Endothelial cell of umbilical vein (primary cell): ENCODE data around the gene FICD. TPM values are rescaled to one million over a fixed set of nuclear protein-coding genes. Genes with fewer than 3 reads are reported as not detected.

Experiments used
- BruUV-seq: library from RNA; stranded (reverse); fragments of 400-500 nt; replicated peaks from 2 replicates; lab custom pipeline; 2021; lab: Mats Ljungman, UMichigan
- CTCF ChIA-PET: fragments of 300-600, 350-600 bp; sonication (Branson Sonifier 250); formaldehyde crosslinking; loops from one replicate; lab custom pipeline; 2021; ENCODE audit warnings: antibody characterized with exemption, inconsistent platforms; lab: Charles Lee
- POLR2A ChIA-PET: fragments of 300-600, 350-600 bp; sonication (Branson Sonifier 250); formaldehyde crosslinking; loops from one replicate; lab custom pipeline; 2021; ENCODE audit warnings: antibody characterized with exemption, inconsistent platforms; lab: Charles Lee
- DNase-seq: peaks from one replicate; pipeline ENCODE4 v3.0.0-alpha.2; 2011; ENCODE audit warnings: low read depth, low spot score
- FAIRE-seq: peaks from 2 replicates; lab custom pipeline; 2011; peaks lifted over from hg19 to GRCh38; lab: Jason Lieb, UNC
- H2AFZ ChIP-seq: 2 replicates; pipeline ENCODE4 v1.6.0; 2012; ENCODE audit warnings: low read depth, low read length, control low read depth, inconsistent platforms
- H3K27ac ChIP-seq: 2 replicates; pipeline ENCODE4 v1.5.1; 2011; ENCODE audit warnings: low read depth, mild to moderate bottlenecking, control low read depth, low read length, moderate library complexity; ENCODE audit not compliant: insufficient read depth
- H3K27me3 ChIP-seq, 2 experiments: 2 replicates each; pipeline versions ENCODE4 v1.6.0 to v1.6.1; 2011; ENCODE audit warnings: low read length in 2 of 2, mixed read lengths in 1 of 2; ENCODE audit not compliant: control insufficient read depth in 2 of 2, insufficient read depth in 2 of 2
- H3K36me3 ChIP-seq, 2 experiments: 2 replicates in 1 of 2; 3 replicates in 1 of 2; pipeline ENCODE4 v1.5.1; 2011; ENCODE audit warnings: low read length in 2 of 2, mild to moderate bottlenecking in 1 of 2, moderate library complexity in 1 of 2; ENCODE audit not compliant: control insufficient read depth in 2 of 2, insufficient read depth in 2 of 2; ENCODE audit errors: extremely low read depth in 1 of 2
- H3K4me1 ChIP-seq: 3 replicates; pipeline ENCODE4 v1.5.1; 2011; ENCODE audit warnings: mild to moderate bottlenecking, low read length; ENCODE audit not compliant: control insufficient read depth, insufficient read depth; ENCODE audit errors: extremely low read depth
- H3K4me2 ChIP-seq: 2 replicates; pipeline ENCODE4 v1.6.1; 2011; ENCODE audit warnings: low read length, control low read depth, mixed read lengths; ENCODE audit not compliant: insufficient read depth
- H3K4me3 ChIP-seq, 3 experiments: fragments of 200-600 bp in 1 of 3; sonication (generic), shearing (Covaris generic) in 1 of 3; replicated peaks in 1 of 3; 2 replicates each; pipeline ENCODE4 v1.5.1; 2011 to 2016; ENCODE audit warnings: control low read depth in 3 of 3, low read length in 3 of 3, mild to moderate bottlenecking in 2 of 3, inconsistent platforms in 1 of 3, low read depth in 1 of 3, moderate library complexity in 1 of 3; ENCODE audit not compliant: insufficient read depth in 1 of 3
- H3K79me2 ChIP-seq: 2 replicates; pipeline ENCODE4 v1.6.0; 2012; ENCODE audit warnings: low read length, inconsistent platforms; ENCODE audit not compliant: control insufficient read depth, insufficient read depth
- H3K9ac ChIP-seq: replicated peaks from 2 replicates; pipeline ENCODE3; 2011; ENCODE audit warnings: low read length, control low read depth; ENCODE audit not compliant: insufficient read depth; ENCODE audit errors: extremely low read depth
- H3K9me1 ChIP-seq: replicated peaks from 3 replicates; pipeline ENCODE4 v1.6.0; 2011; ENCODE audit warnings: mild to moderate bottlenecking, low read length; ENCODE audit not compliant: control insufficient read depth, insufficient read depth; ENCODE audit errors: extremely low read depth
- H3K9me3 ChIP-seq: replicated peaks from 2 replicates; pipeline ENCODE4 v1.5.1; 2012; ENCODE audit warnings: low read length, inconsistent platforms; ENCODE audit not compliant: control insufficient read depth, insufficient read depth
- H4K20me1 ChIP-seq: replicated peaks from 2 replicates; pipeline ENCODE3; 2011; ENCODE audit warnings: mild to moderate bottlenecking, low read length; ENCODE audit not compliant: control insufficient read depth, insufficient read depth; ENCODE audit errors: extremely low read depth
- EZH2 ChIP-seq: IDR thresholded peaks from 2 replicates; pipeline ENCODE4 v1.6.1; 2012; ENCODE audit warnings: borderline replicate concordance, low read depth, mild to moderate bottlenecking, moderate library complexity, low read length, inconsistent platforms; ENCODE audit not compliant: severe bottlenecking
- GATA2 ChIP-seq: IDR thresholded peaks from 2 replicates; pipeline ENCODE4 v1.7.0; 2011; ENCODE audit warnings: low read depth, mild to moderate bottlenecking, moderate library complexity, mixed read lengths, low read length; ENCODE audit not compliant: insufficient read length, insufficient read depth
- JUN ChIP-seq: IDR thresholded peaks from 2 replicates; pipeline ENCODE4 v1.6.1; 2011; ENCODE audit warnings: borderline replicate concordance, low read depth; ENCODE audit not compliant: insufficient read length, insufficient read depth
- MYC ChIP-seq: IDR thresholded peaks from one replicate; pipeline ENCODE4 v1.6.1; 2011; ENCODE audit warnings: mild to moderate bottlenecking, low read depth, low read length
- POLR2A ChIP-seq: IDR thresholded peaks from 2 replicates; pipeline ENCODE4 v1.6.1; 2012; ENCODE audit warnings: low read depth, mild to moderate bottlenecking, control low read depth, low read length
- POLR2AphosphoS5 ChIP-seq: IDR thresholded peaks from 2 replicates; pipeline ENCODE4 v1.6.1; 2012; ENCODE audit warnings: low read depth, mild to moderate bottlenecking, control low read depth, low read length, moderate library complexity; ENCODE audit not compliant: insufficient read depth
- dilution Hi-C: fragments of 300-500 bp; cut with MboI; formaldehyde crosslinking; loops from one replicate; pipeline ENCODE4 v1.15.0; 2019; ENCODE audit warnings: low sequenced_read_pairs; ENCODE audit not compliant: extremely low pct_ligation_motif_present
- intact Hi-C: fragments of 100-400 bp; cut with micrococcal nuclease; formaldehyde crosslinking; loops from one replicate; pipeline ENCODE4 v1.10.0; 2022
- polyA plus RNA-seq, 4 experiments: library from polyadenylated mRNA; depleted of rRNA in 3 of 4; stranded (reverse) in 3 of 4; unstranded in 1 of 4; fragments of >200 nt; gene quantifications; 2 replicates each; pipeline versions ENCODE4 v1.2.1 to v1.2.3, GENCODE V29; 2011 to 2012; ENCODE audit warnings: missing spikeins in 1 of 4
- total RNA-seq: library from RNA; stranded (reverse); gene quantifications from 2 replicates; pipeline ENCODE4 v1.2.3, GENCODE V29; 2021
- TF ChIP-seq, protein P1 (sequence below): IDR thresholded peaks from 2 replicates; pipeline ENCODE4 v1.6.1; 2011; ENCODE audit not compliant: insufficient read depth, insufficient read length
- TF ChIP-seq, protein P2 (sequence below), 2 donors: IDR thresholded peaks; 1 replicate in 1 of 2; 2 replicates in 1 of 2; pipeline ENCODE4 v1.5.1; 2011; ENCODE audit warnings: low read length in 2 of 2, mild to moderate bottlenecking in 2 of 2, moderate library complexity in 2 of 2, control low read depth in 1 of 2, inconsistent platforms in 1 of 2, low read depth in 1 of 2; ENCODE audit not compliant: insufficient read depth in 1 of 2; ENCODE audit errors: extremely low read depth in 1 of 2

The FICD gene
- total and polyA plus RNA-seq, 2 donors (not counting 3 experiments of a cell fraction or from before 2014, with no cell fraction given) = 3.9 to 6.1 TPM

DNA sequence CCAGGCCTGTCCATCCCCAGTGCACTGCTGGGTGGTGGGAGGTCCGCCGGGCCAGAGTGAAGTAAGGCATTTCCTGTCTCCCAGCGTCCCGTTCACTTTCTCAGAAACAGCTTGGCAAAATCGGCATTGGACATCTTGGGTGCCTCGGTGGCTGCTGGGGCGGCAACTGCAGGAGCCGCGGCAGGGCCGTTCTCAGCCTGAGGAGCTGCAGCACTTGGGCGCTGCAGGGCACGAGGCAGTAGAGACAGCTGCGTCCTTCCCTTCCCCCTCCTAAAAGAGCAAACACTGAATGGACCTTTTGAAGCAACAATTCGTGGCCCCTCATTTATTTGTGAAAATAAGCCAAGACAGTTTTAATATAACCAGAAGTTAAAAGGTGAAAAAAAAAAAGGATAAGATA is 8.3 kb downstream of the FICD start:
- no peaks in the 10 kb centered on the region for H3K9me3 ChIP-seq
- no peaks in the 10 kb centered on the region for H3K9me1 ChIP-seq
- no peak for TF ChIP-seq POLR2A
- H4K20me1 ChIP-seq = no peaks in the 10 kb centered on the region
- H3K9ac ChIP-seq = no peak overlapping the region
- ChIA-PET POLR2A (no interaction called here), CTCF (interaction anchor here (1.5 kb wide), 1 partner anchor 11 kb away, joined by 4 read pairs; no protein-coding TSS in a partner anchor)
- no peaks in the 10 kb centered on the region for H3K4me1 ChIP-seq
- H3K27ac ChIP-seq = no peak overlapping the region
- no peak overlapping the region for H3K4me2 ChIP-seq
- intact Hi-C loops (no loop called here), dilution Hi-C loops (no loop called here)
- no peaks in the 10 kb centered on the region for H3K79me2 ChIP-seq
- FAIRE-seq (no peak), DNase-seq (no peak)
- H3K27me3 ChIP-seq = no peaks in the 10 kb centered on the region
- H2AFZ ChIP-seq = no peak overlapping the region
- no peak overlapping the region for H3K4me3 ChIP-seq
- peaks cover 25 to 75% of the 10 kb centered on the region in 2 experiments for H3K36me3 ChIP-seq
- BruUV-seq = no TSS peak

DNA sequence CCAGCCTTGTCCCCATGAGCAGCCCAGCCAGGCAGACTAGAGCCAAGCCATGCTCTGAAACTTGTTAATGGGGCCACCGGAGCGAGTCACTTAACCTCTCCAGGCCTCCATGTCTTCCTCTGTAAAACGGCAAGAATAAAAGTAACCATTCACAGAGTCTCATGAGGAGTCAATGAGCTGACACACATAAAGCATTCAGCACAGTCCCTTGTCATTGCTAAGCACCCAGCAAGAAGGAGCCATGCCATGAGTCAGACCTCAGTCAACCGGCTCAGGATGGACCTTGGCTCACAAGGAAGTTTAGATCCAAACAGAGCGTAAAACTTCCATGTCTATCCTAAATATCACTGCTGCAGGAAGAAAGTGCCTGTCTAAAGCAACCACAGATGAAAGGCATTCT is 10.6 kb downstream of the FICD start:
- BruUV-seq = no TSS peak
- ChIA-PET POLR2A (no interaction called here), CTCF (no interaction called here)
- no peaks in the 10 kb centered on the region for H3K79me2 ChIP-seq
- FAIRE-seq (no peak), DNase-seq (no peak)
- H4K20me1 ChIP-seq = no peaks in the 10 kb centered on the region
- dilution Hi-C loops (no loop called here), intact Hi-C loops (no loop called here)
- H3K36me3 ChIP-seq = peaks cover 33 to 72% of the 10 kb centered on the region in 2 experiments
- no peaks in the 10 kb centered on the region for H3K9me3 ChIP-seq
- TF ChIP-seq EZH2 (no peak), POLR2AphosphoS5 (no peak), JUN (no peak), GATA2 (no peak), MYC (no peak)
- TF ChIP-seq, protein P1, sequence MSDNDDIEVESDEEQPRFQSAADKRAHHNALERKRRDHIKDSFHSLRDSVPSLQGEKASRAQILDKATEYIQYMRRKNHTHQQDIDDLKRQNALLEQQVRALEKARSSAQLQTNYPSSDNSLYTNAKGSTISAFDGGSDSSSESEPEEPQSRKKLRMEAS = no peak
- TF ChIP-seq, protein P2, sequence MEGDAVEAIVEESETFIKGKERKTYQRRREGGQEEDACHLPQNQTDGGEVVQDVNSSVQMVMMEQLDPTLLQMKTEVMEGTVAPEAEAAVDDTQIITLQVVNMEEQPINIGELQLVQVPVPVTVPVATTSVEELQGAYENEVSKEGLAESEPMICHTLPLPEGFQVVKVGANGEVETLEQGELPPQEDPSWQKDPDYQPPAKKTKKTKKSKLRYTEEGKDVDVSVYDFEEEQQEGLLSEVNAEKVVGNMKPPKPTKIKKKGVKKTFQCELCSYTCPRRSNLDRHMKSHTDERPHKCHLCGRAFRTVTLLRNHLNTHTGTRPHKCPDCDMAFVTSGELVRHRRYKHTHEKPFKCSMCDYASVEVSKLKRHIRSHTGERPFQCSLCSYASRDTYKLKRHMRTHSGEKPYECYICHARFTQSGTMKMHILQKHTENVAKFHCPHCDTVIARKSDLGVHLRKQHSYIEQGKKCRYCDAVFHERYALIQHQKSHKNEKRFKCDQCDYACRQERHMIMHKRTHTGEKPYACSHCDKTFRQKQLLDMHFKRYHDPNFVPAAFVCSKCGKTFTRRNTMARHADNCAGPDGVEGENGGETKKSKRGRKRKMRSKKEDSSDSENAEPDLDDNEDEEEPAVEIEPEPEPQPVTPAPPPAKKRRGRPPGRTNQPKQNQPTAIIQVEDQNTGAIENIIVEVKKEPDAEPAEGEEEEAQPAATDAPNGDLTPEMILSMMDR (IDR thresholded peaks at IDR 0.05; ENCODE audit: extremely low read depth in 1 of 2, insufficient read depth in 1 of 2, low read depth in 1 of 2, low read length in 2 of 2) = no peak
- H3K9me1 ChIP-seq = no peaks in the 10 kb centered on the region
- H3K4me1 ChIP-seq = no peaks in the 10 kb centered on the region
- no peak overlapping the region for H3K27ac ChIP-seq
- no peaks in the 10 kb centered on the region for H3K27me3 ChIP-seq
- no peak overlapping the region for H3K4me3 ChIP-seq
- no peak overlapping the region for H2AFZ ChIP-seq
- H3K4me2 ChIP-seq = no peak overlapping the region
- no peak overlapping the region for H3K9ac ChIP-seq
